ENCODE data around the gene HIRA. TPM values are rescaled to one million over a fixed set of nuclear protein-coding genes. Genes with fewer than 3 reads are reported as not detected.
A peak's percentile ranks its signal among the peaks of the same experiment; 100 is the strongest.

Gene HIRA
- total and polyA plus RNA-seq, 9 of the 15 experiments (the other 6 are each of a cell fraction or from before 2014, with no cell fraction given), result 0.96 to 132 (median 58.4) TPM

- no peak for TF ChIP-seq ZNF354B (CRISPR knock-in tag; IDR thresholded peaks at IDR 0.05)
- TF ChIP-seq SMC3 (conservative IDR thresholded peaks at IDR 0.05; ENCODE audit: insufficient read depth, low read depth, low read length), result peak; percentile 50; the same call in 1 of the 2 replicates
- TF ChIP-seq GTF2F1 (IDR thresholded peaks at IDR 0.05; ENCODE audit: low read depth, low read length), result 0 out of 2 replicates have a peak, but pooled peaks have one; percentile 75
- 0 out of 2 replicates have a peak, but pooled peaks have one; percentile 15 for TF ChIP-seq RFX5 (IDR thresholded peaks at IDR 0.05; ENCODE audit: low read depth, low read length)
- no peak for TF ChIP-seq E2F5 (CRISPR knock-in tag; IDR thresholded peaks at IDR 0.05)
- peak in 1 of 2 experiments; percentile 92; a peak in 2 of 4 replicates for TF ChIP-seq RCOR1 (IDR thresholded peaks at IDR 0.05; ENCODE audit: borderline replicate concordance in 1 of 2, low read depth in 2 of 2, low read length in 2 of 2)
- TF ChIP-seq ZFPM2 (CRISPR knock-in tag; IDR thresholded peaks at IDR 0.05), result 0 out of 2 replicates have a peak, but pooled peaks have one; percentile 14
- 0 out of 2 replicates have a peak, but pooled peaks have one; percentile 49 for TF ChIP-seq ZNF449 (CRISPR knock-in tag; IDR thresholded peaks at IDR 0.05)
- TF ChIP-seq ZNF586 (CRISPR knock-in tag; conservative IDR thresholded peaks at IDR 0.05), result 0 out of 2 replicates have a peak, but pooled peaks have one; percentile 5
- peak; percentile 77; the same call in 1 of the 2 replicates for TF ChIP-seq NFXL1 (CRISPR knock-in tag; IDR thresholded peaks at IDR 0.05)
- peak; percentile 84; the same call in 1 of the 2 replicates for TF ChIP-seq FOXO4 (CRISPR knock-in tag; IDR thresholded peaks at IDR 0.05)
- TF ChIP-seq FOXP4 (CRISPR knock-in tag; IDR thresholded peaks at IDR 0.05; ENCODE audit: borderline replicate concordance), result no peak
- peak; percentile 98 for TF ChIP-seq RREB1 (CRISPR knock-in tag; IDR thresholded peaks at IDR 0.05)
- TF ChIP-seq JUN (IDR thresholded peaks at IDR 0.05; ENCODE audit: borderline replicate concordance, low read depth, low read length), result peak; percentile 84
- no peak for TF ChIP-seq JUN (CRISPR knock-in tag; IDR thresholded peaks at IDR 0.05; ENCODE audit: borderline replicate concordance)
These were observed at the start of gene HIRA (continued) for GRCh38 chr22:19431649-19432132.
